ENCODE results near the gene GPSM1. TPM values are rescaled to one million over a fixed set of nuclear protein-coding genes. Genes with fewer than 3 reads are reported as not detected.
A peak's percentile ranks its signal among the peaks of the same experiment; 100 is the strongest.

The GPSM1 gene
- total and polyA plus RNA-seq, 9 of the 15 experiments (the other 6 are each of a cell fraction or from before 2014, with no cell fraction given) = 0.04 to 14.2 (median 3.1) TPM

DNA sequence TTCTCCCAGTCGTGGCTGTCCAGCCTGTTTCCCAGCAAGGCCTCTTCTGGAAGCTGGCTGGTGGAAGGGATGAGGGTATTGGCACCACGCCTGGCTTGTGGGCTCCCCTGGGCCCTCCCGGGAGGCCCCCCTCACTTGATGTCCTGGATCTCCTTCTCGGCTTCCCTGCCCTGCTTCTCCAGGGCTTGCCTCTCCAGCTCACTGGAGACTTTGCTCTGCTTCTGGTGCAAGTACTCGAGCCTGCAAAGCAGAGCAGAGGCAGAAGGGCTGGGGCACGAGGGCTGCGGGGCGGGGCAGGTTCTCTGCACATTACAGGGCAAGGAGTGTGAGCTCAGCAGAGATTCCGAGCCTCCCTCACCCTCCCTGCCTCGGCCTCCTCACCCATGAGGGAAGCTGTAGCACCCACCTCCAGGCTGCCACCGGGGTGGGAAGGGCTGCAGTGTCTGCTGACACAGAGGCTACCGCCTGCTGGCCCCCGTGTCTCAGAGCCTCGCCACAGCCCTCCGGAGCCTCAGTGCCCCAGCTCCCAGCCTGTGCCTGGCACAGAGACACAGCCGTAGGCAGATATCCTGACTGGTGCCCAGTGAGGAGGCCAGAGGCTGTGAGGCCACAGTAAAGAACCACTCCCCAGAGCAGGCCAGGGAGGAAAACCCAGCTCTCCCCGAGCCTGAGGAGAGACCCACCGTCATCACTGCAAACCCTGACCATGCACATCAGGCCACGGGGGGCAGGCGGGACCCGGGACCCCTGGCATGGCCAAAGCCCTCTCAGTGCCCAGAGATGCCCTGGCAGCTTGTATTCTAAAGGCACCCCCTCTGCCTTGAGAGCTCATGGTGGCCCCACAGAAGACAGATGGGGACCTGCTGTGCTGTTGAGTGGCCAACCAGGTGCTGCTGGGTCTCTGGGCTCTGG lies 65.5 kb downstream of the GPSM1 start (continued):
- TF ChIP-seq RAD51 (IDR thresholded peaks at IDR 0.05; ENCODE audit: borderline replicate concordance, low read depth) (no peak), MCM5 (IDR thresholded peaks at IDR 0.05; ENCODE audit: low read depth) (no peak), MEIS2 (IDR thresholded peaks at IDR 0.05; ENCODE audit: partially characterized antibody) (no peak), HDAC1 (IDR thresholded peaks at IDR 0.05) (no peak), CAMTA2 (CRISPR knock-in tag; conservative IDR thresholded peaks at IDR 0.05) (no peak), SMAD2 (IDR thresholded peaks at IDR 0.05; ENCODE audit: low read depth, low read length) (no peak)

DNA sequence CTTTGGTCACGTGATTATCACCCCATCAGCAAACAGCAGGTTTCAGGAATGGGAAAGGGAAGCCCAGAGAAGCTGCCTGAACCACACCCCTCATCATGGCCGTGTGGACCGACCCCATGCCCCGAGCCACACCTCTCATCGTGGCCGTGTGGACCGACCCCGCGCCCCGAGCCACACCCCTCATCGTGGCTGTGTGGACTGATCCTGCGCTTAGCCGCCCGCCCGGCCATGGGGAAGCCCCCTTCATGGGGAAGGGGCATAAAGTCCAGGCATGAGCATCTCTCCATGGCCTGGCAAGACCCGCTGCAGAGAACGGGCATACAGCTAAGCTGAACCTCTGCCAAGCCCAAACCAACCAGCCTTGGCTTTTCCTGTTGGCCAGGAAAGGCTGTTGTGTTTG lies 66.2 kb downstream of the GPSM1 start:
- Histone ChIP-seq H3K9me1 (ENCODE audit: control insufficient read depth, insufficient read depth, low read length) (no peaks in the 10 kb centered on the region), H3K9ac (ENCODE audit: insufficient read depth in 1 of 2, low read depth in 2 of 2, low read length in 2 of 2) (no peak overlapping the region), H4K20me1 (replicated peaks; ENCODE audit: control insufficient read depth, insufficient read depth, low read length) (no peaks in the 10 kb centered on the region; the same call in 1 of the 2 replicates), H3K79me2 (ENCODE audit: control insufficient read depth, insufficient read depth, low read length) (peaks cover 9% of the 10 kb centered on the region), H3K4me2 (ENCODE audit: insufficient read depth, low read length) (no peak overlapping the region), H3K4me3 (no peak overlapping the region), H3K9me3 (replicated peaks; ENCODE audit: control insufficient read depth, insufficient read depth, low read depth, low read length) (no peaks in the 10 kb centered on the region), H3K27ac (ENCODE audit: extremely low read depth, low read depth, low read length) (no peak overlapping the region), H3K27me3 (ENCODE audit: control insufficient read depth in 2 of 2, insufficient read depth in 2 of 2, low read length in 2 of 2) (no peaks in the 10 kb centered on the region), H3K4me1 (replicated peaks in 1 of 2; ENCODE audit: control insufficient read depth in 2 of 2, insufficient read depth in 2 of 2, low read length in 2 of 2) (peaks cover 2 to 22% of the 10 kb centered on the region in 2 experiments; a peak in 4 of 5 replicates), H3K36me3 (ENCODE audit: control insufficient read depth, insufficient read depth, low read length) (peaks cover 94% of the 10 kb centered on the region), H2AFZ (ENCODE audit: low read depth, low read length) (no peak overlapping the region)
- TF ChIP-seq NR3C1 (CRISPR knock-in tag; IDR thresholded peaks at IDR 0.05) = no peak
- TF ChIP-seq, protein P1, sequence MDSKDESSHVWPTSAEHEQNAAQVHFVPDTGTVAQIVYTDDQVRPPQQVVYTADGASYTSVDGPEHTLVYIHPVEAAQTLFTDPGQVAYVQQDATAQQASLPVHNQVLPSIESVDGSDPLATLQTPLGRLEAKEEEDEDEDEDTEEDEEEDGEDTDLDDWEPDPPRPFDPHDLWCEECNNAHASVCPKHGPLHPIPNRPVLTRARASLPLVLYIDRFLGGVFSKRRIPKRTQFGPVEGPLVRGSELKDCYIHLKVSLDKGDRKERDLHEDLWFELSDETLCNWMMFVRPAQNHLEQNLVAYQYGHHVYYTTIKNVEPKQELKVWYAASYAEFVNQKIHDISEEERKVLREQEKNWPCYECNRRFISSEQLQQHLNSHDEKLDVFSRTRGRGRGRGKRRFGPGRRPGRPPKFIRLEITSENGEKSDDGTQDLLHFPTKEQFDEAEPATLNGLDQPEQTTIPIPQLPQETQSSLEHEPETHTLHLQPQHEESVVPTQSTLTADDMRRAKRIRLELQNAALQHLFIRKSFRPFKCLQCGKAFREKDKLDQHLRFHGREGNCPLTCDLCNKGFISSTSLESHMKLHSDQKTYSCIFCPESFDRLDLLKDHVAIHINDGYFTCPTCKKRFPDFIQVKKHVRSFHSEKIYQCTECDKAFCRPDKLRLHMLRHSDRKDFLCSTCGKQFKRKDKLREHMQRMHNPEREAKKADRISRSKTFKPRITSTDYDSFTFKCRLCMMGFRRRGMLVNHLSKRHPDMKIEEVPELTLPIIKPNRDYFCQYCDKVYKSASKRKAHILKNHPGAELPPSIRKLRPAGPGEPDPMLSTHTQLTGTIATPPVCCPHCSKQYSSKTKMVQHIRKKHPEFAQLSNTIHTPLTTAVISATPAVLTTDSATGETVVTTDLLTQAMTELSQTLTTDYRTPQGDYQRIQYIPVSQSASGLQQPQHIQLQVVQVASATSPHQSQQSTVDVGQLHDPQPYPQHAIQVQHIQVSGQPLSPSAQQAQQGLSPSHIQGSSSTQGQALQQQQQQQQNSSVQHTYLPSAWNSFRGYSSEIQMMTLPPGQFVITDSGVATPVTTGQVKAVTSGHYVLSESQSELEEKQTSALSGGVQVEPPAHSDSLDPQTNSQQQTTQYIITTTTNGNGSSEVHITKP (IDR thresholded peaks at IDR 0.05; ENCODE audit: partially characterized antibody) = peak; percentile 21
- no peak for TF ChIP-seq ETS2 (tag; IDR thresholded peaks at IDR 0.05; ENCODE audit: borderline replicate concordance, poor library complexity, severe bottlenecking)
- intact Hi-C loops (cut with micrococcal nuclease) = no loop called here
- CTCF ChIA-PET (ENCODE audit: low intra/inter-chr PET ratio) = no interaction called here
- POLR2A ChIA-PET = interaction anchor here (1.0 to 3.3 kb wide), 2 partner anchors 10 to 16 kb away, joined by 5 to 8 read pairs; partner anchors contain the start of genes ENTR1 and PMPCA
- FAIRE-seq = no peak
- no peak for ATAC-seq
- DNase-seq (ENCODE audit: extremely low read depth in 1 of 4, low spot score in 3 of 4) = peak in 1 of 4 experiments; percentile 33
- in situ Hi-C loops (cut with MboI) = no loop called here
- no TSS peak for BruUV-seq (replicated peaks)
- 85% methylated on average over 13 of the region's 17 CpGs for WGBS (ENCODE audit: insufficient coverage, low coverage, missing lambda C conversion rate)

All from K562 (cell line).